GM21526 (cell line): Measurements from ENCODE around the gene USP32.

Experiments used
- ATAC-seq: cut with Tn5 transposase; IDR thresholded peaks from one replicate; pipeline ENCODE4 v1.9.1; 2021; ENCODE audit warnings: moderate library complexity; ENCODE audit not compliant: unreplicated experiment, low FRiP score

The USP32 gene

DNA sequence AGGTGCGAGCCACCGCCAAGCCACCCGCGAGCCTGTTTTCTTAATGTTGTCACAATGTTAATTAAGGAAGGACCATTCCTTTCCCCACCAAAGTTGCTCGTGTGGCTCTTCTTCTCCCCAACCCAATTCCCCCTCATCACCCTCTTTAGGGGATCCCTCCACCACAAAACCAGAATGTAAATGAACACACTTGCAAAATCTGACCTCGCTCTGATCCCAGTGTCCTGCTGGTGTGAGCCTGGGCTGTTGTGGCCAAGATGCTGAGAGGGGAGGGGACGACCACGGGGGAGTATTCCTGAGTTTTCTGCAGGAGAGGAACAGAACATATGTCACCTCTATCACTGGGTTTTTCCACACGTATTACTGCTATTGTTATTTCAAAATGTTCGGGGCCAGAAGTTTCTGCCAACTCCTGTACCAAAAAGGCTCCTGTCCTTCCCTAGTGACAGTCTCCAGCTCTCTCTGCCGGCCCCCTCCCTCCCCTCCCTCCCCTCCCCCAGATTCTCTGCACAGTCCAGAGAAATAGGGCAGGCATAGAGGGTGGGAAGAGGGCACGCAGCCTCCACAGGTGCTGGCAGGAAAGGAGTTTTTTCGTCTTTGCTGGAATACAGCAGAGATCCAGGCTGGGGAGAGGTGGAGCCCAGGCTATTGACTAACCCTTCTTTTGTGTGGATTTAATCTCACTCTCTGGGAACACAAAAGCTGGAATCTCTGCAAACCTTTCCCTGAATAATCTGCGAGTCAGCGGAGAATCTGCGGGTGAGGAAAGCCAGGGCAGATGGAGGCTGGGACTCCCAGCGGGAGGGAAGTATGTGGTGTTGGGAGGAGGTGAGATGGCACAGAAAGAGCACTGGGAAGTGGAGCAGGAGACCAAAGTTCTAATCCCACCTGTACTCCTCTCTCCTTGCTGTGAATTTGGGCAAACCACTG is 246.7 kb downstream of the USP32 start:
- no peak for ATAC-seq

DNA sequence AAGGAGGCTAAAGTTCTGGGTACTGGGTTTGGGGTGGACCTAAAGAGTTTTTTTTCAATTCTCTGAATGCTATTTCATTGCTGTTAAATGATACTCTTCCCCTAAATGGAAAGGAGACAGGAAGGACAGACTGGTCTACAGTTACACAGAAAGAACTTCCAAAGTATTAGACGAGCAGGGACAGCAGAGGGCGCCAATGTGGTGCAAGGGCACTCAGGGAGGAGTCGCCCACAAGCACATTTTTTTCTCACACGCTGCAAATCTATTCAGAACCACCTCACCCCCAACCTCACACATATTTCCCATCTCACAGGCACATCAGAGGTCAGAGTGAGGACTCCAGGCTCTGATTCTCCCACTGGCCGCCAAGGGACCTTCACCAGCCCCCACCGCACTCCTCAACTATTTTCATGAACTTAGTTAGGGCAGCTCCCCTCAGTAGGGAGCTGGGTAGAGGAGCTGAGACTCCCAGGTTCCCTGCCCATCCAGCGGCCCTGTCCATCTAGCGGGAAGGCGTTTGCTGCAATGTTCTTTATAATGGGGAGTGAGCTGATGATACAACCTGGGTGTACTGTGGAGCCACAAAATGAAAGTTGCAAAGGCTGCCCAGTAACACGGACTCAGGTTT is 248.9 kb downstream of the USP32 start:
- ATAC-seq: no peak

DNA sequence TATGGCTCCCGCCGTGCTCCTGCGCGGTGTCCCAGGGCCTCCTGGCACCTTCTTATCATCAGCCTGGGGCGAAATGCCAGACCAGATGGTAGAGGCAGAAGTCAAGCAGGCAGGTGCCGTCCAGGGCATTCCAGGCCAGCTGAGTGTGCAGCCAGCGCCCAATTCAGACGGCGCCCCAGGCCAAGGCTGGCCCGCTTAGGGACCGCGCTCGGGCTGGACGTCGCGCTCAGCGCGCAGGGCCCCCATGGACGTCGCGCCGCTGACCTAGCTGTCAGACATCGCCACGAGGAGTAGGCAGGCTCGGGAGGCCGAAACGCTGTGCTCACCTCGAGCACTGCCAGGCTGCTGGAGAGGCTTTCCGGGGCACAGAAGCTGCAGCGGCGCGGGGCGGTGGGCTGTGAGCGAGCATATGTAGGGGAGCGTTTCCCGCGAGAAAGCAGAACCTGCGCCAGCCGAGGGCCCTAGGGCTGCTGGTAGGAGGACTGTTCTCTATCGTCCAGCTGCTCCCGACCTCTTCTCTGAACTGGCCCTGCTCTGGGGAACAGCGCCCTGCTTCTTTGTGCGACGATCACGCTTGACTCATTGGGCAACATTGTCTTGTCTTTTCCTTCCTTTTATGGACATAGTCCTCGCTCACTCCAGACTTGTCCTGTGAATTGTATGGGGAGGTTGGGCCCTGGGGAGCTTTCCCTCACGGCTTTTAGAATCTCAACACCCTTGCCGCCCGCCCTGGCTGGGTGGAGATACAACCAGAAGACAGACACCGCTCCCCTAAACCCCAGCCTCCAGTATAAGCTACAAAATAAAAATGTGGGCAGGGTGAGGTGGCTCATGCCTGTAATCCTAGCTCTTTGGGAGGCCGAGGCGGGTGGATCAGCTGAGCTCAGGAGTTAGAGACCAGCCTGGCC is 250.6 kb downstream of the USP32 start:
- ATAC-seq: no peak

DNA sequence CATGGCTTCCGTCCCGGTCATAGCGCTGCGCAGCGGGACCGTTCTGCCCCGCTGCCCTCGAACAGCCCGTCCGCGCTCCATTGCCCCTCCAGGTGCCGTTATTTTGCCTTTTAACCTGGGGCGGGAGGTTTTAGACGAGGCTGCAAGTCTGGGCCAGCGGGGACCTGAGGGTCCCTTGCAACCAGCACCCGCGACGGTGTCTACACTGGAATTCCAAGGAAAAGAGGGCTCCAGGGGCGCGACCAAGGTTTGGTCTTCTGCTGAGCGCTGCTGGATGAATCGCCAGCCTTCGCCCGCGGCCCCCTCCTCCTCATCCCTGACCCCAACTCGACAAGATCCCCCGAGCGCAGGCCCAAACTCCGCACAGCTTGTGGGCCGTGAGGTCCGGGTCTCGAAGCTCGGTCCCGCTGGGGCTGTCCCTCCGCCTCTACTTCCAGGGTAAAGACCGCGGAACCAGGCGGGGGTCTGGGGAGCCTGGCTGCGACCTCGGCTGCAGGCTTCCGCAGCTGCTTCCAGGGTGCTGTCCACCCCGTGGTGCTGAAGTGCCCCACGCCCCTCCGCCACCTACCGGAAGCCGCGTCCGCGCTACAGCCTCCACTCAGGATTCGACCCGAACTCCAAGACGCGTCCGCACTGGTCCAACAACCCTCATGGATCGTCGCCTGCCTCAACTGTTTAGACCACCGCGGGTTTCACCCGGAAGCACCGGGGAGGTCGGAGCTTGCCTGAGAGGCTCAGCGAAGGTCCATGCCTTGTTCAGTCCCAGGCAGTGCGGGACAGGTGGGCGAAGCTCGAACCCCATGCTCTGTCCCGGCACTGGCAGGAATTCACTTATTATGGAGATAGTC is 252.3 kb downstream of the USP32 start:
- ATAC-seq: no peak

DNA sequence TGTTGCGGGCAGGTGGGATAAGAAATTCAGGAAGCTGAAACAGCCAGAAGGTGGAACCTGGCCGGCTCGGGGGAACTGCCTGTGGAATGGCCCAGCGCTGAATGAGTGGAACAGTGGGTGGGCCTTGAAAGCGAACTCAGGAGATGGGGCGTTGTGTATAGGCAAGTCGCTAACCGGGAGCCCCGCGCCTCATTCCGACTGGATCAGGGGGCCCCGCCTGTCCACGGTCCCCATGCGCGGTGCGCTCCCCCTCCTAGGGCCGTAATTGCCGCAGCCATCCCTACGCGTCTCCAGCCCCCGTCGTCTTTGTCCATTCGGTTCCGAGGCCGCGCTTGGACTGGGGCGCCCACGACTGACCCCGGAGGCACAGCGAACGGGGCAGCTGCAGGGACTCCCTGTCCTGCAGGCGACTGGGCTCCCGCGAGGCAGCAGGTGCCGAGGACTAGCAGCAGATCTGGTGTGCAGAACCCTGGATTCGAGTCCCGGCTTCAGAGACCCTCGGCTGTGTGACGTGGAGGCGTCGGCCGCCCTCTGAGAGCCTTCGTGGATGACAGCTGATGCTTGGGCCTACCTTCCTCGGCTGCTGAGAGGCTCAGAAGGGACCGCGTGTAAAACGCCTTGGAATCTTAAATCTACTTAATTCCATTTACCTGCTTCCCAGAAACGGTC is 253.0 kb downstream of the USP32 start:
- ATAC-seq: no peak

DNA sequence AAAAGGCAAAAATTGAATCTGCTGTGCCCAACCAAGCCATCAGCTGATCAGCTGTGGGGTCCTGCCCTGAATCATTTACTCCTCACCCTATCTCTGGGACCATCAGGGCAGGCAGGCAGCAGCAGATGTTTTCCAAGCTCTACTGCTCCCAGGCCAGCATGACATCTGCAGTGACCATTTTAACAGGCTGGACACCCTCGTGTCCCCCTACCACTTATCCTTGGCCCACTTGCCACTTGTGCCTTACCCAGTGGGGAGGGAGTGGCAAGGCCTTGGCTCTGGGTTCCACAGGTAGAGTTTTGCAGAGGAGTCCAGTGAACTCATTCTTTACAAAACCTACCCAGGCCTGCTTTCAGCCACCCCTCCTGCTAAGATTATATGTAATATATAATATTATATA is 254.2 kb downstream of the USP32 start:
- ATAC-seq: no peak

DNA sequence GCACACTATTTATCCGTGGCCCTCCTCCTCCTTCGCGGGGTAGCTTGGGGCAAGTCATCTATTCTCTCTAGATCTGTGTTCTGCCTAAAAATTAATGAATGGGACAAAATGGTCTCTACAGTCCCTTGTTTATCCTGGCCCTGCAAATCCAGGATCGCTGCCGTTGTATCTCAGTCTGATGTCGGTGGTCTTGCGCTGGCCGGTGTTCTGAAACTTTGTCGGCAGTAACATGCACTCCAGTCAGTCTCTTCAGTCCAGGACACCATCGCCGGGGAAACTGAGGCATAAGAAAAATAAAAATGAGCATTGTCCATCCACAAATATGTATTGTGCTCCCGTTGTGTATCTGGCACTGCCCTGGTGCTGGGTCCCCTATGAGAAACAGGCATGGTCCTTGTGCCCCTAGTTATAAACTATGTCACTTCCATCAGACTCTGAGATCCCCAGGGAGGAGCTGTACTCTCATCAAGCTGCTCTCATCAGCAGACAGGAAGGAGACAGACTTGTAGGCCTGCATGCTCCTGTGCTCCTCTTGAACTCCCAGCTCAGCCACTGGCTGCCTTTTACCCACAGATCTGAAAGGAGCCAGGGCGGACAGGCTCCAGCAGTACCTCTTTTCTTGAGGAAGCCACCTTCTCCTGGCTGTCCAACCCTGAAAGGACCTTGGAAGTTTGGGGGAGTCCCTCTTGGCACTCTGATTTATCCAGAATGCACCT is 255.8 kb downstream of the USP32 start:
- no peak for ATAC-seq

DNA sequence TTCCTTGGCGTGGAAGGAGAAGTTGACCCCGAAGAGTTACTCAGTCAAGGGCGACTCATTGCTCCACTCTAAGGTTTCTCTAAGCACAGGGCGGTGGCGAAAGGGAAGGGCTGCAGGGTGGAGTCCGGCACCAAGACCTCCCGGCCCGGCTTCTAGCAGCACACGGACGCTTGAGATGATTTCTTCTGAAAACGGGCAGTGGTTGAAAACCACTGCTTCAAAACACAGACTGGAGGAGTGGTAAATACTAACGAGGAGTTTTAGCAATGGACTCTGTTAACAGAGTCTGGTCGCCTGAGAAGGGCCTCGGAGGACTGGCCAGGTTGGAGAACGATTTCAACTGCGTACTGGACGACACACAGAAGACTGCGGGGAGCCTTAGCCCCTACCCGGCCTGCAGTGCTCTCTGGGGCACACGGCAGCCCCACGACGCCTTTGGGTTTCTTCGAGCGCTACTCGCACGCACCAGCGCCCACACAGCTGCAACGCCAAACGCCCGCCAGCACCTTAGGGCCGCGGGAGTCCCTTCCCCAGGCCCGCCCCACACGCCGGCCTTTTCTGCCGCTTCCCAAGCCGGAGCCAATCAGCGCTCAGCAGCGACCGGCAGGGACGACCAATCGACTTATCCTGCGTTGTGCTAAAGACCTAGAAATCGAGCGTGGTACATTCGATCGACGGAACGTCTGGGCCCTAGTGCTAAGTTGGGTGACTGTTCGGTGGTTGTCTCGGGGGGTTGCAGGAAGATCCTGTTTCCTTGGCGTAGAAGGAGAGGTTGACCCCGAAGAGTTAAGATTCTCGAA is 256.6 kb downstream of the USP32 start:
- ATAC-seq: peak; percentile 63

DNA sequence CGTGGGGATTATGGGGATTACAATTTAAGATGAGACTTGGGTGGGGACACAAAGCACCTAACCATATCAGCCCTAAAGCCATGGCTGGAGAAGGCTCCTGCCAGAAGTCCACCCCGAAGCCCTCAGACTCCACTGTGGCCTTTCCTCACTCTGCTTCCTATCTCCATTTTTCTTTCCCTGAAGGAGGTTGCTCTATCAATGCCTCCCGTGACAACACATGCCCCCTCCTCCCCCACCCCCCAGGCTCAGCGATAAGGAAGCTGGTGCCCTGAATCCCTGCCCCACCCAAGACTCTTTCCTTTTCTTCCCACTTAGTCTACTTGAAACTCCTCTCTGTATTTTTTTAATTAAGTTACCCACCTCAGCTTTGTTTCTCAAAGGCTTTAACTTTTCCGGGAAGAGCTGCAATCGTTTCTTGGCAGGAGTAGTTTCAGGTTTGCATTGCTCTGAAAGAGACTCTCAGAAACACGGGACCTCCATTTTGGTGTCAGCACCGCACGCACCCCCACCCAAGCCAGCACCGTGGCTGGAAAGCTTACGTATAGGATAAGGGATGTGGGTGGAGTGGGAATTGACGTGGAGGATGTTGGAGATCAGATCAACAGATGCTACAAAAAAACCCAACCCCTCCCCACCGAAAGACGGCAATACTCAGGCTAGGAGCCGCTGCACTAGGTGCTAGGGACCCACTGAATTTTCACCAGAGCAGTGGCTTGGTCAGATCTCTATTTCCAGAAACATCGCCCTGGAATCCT is 257.4 kb downstream of the USP32 start:
- ATAC-seq: peak; percentile 13

DNA sequence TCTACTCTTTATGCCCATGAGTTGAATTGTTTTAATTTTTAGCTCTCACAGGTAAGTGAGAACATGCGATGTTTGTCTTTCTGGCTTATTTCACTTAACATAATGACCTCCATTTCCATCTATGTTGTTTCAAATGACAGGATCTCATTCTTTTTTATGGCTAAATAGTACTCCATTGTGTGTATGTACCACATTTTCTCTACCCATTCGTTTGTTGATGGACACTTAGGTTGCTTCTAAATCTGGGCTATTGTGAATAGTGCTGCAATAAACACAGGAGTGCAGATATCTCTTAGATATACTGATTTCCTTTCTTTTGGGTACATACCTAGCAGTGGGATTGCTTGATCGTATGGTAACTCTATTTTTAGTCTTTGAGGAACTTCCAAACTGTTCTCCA is 261.5 kb downstream of the USP32 start:
- no peak for ATAC-seq

DNA sequence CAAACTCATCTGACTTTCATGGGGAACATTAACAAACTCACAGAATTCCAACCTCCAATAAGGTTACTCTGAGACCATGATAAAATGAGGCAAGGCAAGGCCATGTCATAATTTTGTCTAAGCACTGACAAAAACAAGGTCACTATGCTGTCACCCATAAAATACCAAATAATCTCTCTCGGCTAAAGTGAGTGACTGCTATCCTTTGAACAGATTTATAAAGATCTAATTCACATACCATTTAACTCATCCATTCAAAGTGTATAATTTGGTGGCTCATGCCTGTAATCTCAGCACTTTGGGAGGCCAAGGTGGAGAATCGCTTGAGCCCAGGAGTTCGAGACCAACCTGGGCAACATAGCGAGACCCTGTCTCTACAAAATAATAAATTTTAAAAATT is 262.8 kb downstream of the USP32 start:
- ATAC-seq: no peak
